NT2/D1 (cell line): Measurements from ENCODE around the gene LGSN.
"Not testable (repeated sequence)": the region's sequence is repeated elsewhere in the genome, so short reads cannot be mapped to it uniquely, and the experiment has no call there.

Source experiments
- SUZ12 ChIP-seq: IDR thresholded peaks from 2 replicates; pipeline ENCODE4 v1.6.1; 2011; ENCODE audit not compliant: insufficient read length, insufficient read depth; ENCODE audit errors: extremely low read depth
- YY1 ChIP-seq: IDR thresholded peaks from 2 replicates; pipeline ENCODE4 v1.6.1; 2011; ENCODE audit not compliant: insufficient read length, insufficient read depth

GRCh38 chr6:63230027-63230426, 89.8 kb downstream of the LGSN start:
- not testable (repeated sequence) for TF ChIP-seq SUZ12, YY1
